Fibroblast of mammary gland (primary cell): ENCODE measurements around the gene KCNT1.

Source experiments
- DNase-seq: peaks from one replicate; pipeline ENCODE4 v3.0.0-alpha.2; 2010; ENCODE audit warnings: low read depth
- H3K4me3 ChIP-seq: 2 replicates; pipeline ENCODE4 v1.5.1; 2011; ENCODE audit warnings: low read depth, mild to moderate bottlenecking, low read length, moderate library complexity; ENCODE audit not compliant: control insufficient read depth
- TF ChIP-seq, protein P1 (sequence below): conservative IDR thresholded peaks from 2 replicates; pipeline ENCODE4 v1.5.1; 2011; ENCODE audit warnings: low read depth, low read length, inconsistent platforms; ENCODE audit not compliant: control insufficient read depth, insufficient read depth

The KCNT1 gene

DNA sequence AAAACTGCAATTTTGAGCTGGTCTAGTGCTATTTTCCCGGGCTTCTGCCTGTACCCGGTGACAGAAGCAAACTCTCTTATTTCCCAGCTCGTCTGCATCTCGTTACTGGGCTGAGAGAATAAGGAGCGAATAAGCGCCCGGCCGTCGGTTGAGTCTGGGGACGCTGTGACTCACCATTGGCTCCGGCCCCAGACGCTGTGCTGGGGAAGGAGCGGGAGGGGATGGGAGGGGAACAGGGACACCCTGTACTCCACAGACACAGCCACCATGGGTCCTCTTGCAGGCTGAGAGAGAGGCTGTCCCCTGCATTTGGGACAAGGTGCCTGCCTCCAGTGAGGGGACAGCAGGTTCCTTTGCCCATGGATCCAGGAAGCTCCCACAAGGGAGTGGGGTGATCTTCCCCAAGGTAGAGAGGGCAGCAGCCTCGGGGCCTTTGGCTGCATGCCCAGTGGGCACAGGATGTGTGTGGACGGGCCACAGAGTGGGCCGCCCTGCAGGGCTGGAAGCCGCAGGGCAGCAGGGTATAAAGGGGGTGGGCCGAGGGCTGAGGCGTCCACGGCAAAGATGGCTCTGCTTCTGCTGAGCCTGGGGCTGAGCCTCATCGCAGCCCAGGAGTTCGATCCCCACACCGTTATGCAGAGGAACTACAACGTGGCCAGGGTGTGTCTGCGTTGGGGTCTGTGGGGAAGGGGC lies 39.1 kb upstream of the KCNT1 start, which contains the start of gene LCN9:
LCN9 (plus strand) TSS at position 552 of the 693 bp plus-strand sequence; CDS start at position 565, 13 bp downstream.
- peak; percentile 11 for DNase-seq
- no peak within 1 kb of the TSS for H3K4me3 ChIP-seq
- TF ChIP-seq, protein P1, sequence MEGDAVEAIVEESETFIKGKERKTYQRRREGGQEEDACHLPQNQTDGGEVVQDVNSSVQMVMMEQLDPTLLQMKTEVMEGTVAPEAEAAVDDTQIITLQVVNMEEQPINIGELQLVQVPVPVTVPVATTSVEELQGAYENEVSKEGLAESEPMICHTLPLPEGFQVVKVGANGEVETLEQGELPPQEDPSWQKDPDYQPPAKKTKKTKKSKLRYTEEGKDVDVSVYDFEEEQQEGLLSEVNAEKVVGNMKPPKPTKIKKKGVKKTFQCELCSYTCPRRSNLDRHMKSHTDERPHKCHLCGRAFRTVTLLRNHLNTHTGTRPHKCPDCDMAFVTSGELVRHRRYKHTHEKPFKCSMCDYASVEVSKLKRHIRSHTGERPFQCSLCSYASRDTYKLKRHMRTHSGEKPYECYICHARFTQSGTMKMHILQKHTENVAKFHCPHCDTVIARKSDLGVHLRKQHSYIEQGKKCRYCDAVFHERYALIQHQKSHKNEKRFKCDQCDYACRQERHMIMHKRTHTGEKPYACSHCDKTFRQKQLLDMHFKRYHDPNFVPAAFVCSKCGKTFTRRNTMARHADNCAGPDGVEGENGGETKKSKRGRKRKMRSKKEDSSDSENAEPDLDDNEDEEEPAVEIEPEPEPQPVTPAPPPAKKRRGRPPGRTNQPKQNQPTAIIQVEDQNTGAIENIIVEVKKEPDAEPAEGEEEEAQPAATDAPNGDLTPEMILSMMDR = no peak

DNA sequence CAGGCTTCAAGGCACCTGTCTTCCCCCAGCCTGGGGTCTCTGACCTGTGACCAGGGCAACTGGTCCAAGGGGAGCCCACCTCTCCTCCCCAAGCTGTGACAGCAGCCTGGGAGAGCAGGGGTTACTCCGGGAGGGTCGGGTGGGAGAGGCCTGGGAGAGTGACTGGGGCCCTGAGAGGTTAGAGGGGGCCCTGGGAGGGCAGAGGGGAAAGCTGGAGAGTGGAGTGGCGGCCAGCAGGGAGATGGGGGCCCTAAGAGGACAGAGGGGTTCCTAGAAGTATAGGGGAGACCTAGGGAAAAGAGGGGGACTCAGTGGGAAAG lies 38.6 kb upstream of the KCNT1 start:
- DNase-seq = no peak
- no peak overlapping the region for H3K4me3 ChIP-seq
- TF ChIP-seq, protein P1 = no peak

DNA sequence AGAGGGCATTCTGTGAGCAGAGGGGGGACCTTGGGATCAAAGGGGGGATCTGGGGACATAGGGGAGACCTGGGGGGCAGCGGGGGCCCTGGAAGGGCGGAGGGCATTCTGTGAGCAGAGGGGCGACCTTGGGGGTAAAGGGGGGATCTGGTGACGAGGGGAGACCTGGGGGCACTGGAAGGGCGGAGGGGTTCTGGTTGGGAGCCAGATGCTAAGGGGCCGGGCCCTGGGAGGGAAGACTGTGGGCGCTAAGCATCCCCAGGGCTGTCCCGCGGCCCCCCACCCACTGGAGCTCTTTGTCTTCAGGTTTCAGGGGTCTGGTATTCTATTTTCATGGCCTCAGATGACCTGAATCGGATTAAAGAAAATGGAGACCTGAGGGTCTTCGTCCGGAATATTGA lies 38.1 kb upstream of the KCNT1 start:
- no peak for DNase-seq
- H3K4me3 ChIP-seq = no peak overlapping the region
- TF ChIP-seq, protein P1 = no peak

DNA sequence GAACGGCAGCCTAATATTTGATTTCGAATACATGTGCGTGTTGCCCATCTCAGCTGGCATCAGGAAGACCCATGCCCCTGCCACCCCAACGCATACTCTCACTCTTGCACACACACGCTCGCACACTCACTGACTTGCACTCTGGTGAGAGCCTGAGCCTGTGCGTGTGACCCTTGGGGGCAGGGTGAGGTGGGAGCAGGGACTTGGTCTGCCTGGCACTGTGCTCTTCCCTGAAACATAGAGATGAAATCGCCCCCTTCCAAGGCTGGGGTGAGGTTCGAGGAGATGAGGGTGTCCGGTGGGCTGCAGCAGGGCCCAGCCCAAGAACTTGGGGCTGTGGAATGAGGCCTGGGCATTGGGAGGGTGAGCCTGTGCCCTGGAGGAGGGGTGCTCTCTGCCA lies 37.7 kb upstream of the KCNT1 start:
- TF ChIP-seq, protein P1 = no peak
- no peak overlapping the region for H3K4me3 ChIP-seq
- DNase-seq = no peak

DNA sequence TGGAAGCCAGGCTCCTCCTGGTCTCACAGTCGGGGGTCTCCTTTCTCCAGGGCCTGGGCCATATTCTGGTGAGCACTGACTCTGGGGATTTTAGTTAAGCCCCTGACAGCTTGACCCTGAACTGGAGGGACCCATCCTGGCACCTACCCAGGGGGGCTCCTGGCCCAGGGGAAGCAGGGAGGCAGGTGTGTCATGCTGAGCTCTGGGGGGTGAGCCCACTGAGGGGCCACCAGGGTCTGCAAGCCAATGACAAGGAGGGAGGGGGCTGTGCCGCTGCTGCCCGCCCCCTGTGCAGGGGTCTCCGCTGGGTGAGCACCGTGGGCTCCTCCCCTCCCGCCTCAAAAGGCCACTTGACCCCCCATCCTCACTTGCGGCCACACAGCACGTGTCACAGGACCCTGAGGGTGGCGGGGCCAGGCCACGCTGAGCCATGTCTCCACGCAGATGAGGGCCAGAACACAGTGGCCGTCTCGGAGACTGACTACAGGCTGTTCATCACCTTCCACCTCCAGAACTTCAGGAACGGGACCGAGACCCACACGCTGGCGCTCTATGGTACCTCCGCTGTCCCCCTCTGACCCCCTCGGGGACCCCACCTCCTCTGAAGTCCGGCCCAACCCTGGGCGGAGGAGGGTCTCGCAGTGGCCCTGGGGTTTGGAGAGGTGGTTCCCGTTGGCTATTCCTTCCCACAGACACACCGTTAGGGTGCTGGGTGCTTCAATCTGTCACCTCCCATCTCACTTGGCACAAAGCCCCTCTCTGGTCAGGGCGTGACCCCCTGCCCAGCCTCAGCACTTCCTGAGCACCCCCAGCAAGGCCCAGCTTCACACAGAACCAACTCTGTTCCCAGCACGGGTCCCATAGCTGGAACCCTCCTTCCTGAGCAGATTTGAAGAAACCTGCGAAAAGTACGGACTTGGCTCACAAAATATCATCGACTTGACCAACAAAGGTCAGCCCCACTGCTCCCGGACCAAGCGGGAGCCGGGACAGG lies 36.9 kb upstream of the KCNT1 start:
- no peak for DNase-seq
- TF ChIP-seq, protein P1 = no peak
- no peak overlapping the region for H3K4me3 ChIP-seq

DNA sequence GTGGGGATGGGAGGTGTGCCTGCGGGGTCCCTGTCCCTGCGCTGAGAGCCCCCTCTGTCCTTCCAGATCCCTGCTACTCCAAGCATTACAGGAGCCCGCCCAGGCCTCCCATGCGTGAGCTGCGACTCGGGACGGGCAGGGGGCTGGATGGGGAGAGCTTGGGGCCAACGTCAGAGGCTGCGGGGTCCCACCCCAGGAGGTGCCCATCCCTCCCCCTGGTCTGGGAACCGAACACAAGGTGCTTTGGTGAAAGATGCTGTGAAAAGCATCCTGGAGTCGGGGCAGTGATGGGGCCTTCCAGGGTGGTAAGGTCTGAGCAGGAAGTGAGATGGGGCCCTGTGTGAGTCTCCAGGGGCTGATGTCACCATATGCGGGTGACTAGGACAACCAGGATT lies 36.2 kb upstream of the KCNT1 start:
- TF ChIP-seq, protein P1 = no peak
- H3K4me3 ChIP-seq = no peak overlapping the region
- DNase-seq = no peak
